TTC549 (cell line): ENCODE measurements around the gene RHBDF2.
"Not testable (repeated sequence)": the region's sequence is repeated elsewhere in the genome, so short reads cannot be mapped to it uniquely, and the experiment has no call there.

Source experiments
- FAIRE-seq: peaks from 2 replicates; lab custom pipeline; 2012; peaks lifted over from hg19 to GRCh38; lab: Jason Lieb, UNC

Gene RHBDF2

GRCh38 chr17:76538281-76538931 is 37.2 kb upstream of the RHBDF2 start:
- no peak for FAIRE-seq

GRCh38 chr17:76537578-76538280 is 36.5 kb upstream of the RHBDF2 start, which contains the start of gene CYGB:
Gene CYGB (minus strand): TSS chr17:76537709. CDS start chr17:76537542, 167 bp downstream.
- no peak for FAIRE-seq

GRCh38 chr17:76537288-76537577 is 36.0 kb upstream of the RHBDF2 start:
- no peak for FAIRE-seq

- no peak for FAIRE-seq
Measured at GRCh38 chr17:76536511-76537287, 35.5 kb upstream of the RHBDF2 start.

- no peak for FAIRE-seq
Measured at GRCh38 chr17:76535788-76536510, 34.7 kb upstream of the RHBDF2 start.

GRCh38 chr17:76534831-76535732 is 33.9 kb upstream of the RHBDF2 start:
- no peak for FAIRE-seq

GRCh38 chr17:76533640-76534359 is 32.6 kb upstream of the RHBDF2 start:
- FAIRE-seq: not testable (repeated sequence)

- no peak for FAIRE-seq
Measured at GRCh38 chr17:76532072-76532651, 30.9 kb upstream of the RHBDF2 start.

- no peak for FAIRE-seq
Measured at GRCh38 chr17:76531486-76532038, 30.3 kb upstream of the RHBDF2 start.

GRCh38 chr17:76530811-76531485 is 29.7 kb upstream of the RHBDF2 start:
- FAIRE-seq: no peak

GRCh38 chr17:76530095-76530723 is 29.0 kb upstream of the RHBDF2 start:
- no peak for FAIRE-seq

- FAIRE-seq: no peak
Measured at GRCh38 chr17:76529224-76530094, 28.2 kb upstream of the RHBDF2 start.

- FAIRE-seq: no peak
Measured at GRCh38 chr17:76528528-76529223, 27.5 kb upstream of the RHBDF2 start.

GRCh38 chr17:76528156-76528527 is 26.9 kb upstream of the RHBDF2 start:
- no peak for FAIRE-seq

GRCh38 chr17:76527430-76528111 is 26.3 kb upstream of the RHBDF2 start:
- no peak for FAIRE-seq

GRCh38 chr17:76527016-76527415 is 25.8 kb upstream of the RHBDF2 start:
- FAIRE-seq: not testable (repeated sequence)

GRCh38 chr17:76525513-76525833 is 24.2 kb upstream of the RHBDF2 start:
- not testable (repeated sequence) for FAIRE-seq
